ENCODE measurements around the gene FRMD4A. TPM values are rescaled to one million over a fixed set of nuclear protein-coding genes. Genes with fewer than 3 reads are reported as not detected.

The FRMD4A gene
- total RNA-seq, 1 donor from 2014 or later, result 20.2 TPM

DNA sequence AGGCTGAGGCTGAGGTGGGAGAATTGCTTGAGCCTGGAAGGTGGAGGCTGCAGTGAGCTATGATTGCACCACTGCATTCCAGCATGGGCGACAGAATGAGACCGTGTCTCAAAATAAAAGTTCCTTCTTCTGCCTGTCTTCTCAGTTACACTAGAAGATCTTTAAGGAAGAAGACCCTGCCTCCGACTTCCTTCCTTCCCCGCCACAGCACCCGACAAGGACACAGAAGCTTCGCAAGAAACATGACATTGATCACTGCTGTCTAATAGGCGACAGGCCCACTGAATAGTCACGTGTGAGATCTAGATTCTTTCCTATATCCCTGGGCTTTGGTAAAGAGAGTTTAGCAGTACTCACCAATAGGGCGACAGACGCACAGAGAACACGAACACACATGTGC is 625.8 kb downstream of the FRMD4A start:
- no peaks in the 10 kb centered on the region for H3K36me3 ChIP-seq
- Mint-ChIP-seq H3K9me3 (no peaks in the 10 kb centered on the region), H3K4me3 (peak overlapping the region; percentile 88), H3K36me3 (peaks cover 32% of the 10 kb centered on the region), H3K27me3 (ENCODE audit: insufficient read depth, low read depth) (peaks cover 2% of the 10 kb centered on the region), H3K27ac (peak overlapping the region; percentile 51), H3K4me1 (peaks cover 78% of the 10 kb centered on the region)
- H3K79me2 ChIP-seq (ENCODE audit: low read depth), result peaks cover 6% of the 10 kb centered on the region
- no peaks in the 10 kb centered on the region for H4K20me1 ChIP-seq (ENCODE audit: low read depth)
- H3K27me3 ChIP-seq, result no peaks in the 10 kb centered on the region
- TF ChIP-seq EZH2 (IDR thresholded peaks at IDR 0.05) (no peak), EZH2phosphoT487 (IDR thresholded peaks at IDR 0.05) (no peak)
- TF ChIP-seq, protein P1, sequence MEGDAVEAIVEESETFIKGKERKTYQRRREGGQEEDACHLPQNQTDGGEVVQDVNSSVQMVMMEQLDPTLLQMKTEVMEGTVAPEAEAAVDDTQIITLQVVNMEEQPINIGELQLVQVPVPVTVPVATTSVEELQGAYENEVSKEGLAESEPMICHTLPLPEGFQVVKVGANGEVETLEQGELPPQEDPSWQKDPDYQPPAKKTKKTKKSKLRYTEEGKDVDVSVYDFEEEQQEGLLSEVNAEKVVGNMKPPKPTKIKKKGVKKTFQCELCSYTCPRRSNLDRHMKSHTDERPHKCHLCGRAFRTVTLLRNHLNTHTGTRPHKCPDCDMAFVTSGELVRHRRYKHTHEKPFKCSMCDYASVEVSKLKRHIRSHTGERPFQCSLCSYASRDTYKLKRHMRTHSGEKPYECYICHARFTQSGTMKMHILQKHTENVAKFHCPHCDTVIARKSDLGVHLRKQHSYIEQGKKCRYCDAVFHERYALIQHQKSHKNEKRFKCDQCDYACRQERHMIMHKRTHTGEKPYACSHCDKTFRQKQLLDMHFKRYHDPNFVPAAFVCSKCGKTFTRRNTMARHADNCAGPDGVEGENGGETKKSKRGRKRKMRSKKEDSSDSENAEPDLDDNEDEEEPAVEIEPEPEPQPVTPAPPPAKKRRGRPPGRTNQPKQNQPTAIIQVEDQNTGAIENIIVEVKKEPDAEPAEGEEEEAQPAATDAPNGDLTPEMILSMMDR (IDR thresholded peaks at IDR 0.05), result no peak
- no peak overlapping the region for H3K9ac ChIP-seq
- DNase-seq (ENCODE audit: low spot score), result no peak
- no peak overlapping the region for H3K4me2 ChIP-seq
- peaks cover 52% of the 10 kb centered on the region for H3K4me1 ChIP-seq
- H3K9me3 ChIP-seq (ENCODE audit: low read depth), result no peaks in the 10 kb centered on the region
- no peak overlapping the region for H3K27ac ChIP-seq
- peaks cover 29% of the 10 kb centered on the region for H3F3A ChIP-seq (ENCODE audit: low read depth)
- H3K4me3 ChIP-seq, result no peak overlapping the region
- H2AFZ ChIP-seq (replicated peaks), result no peak overlapping the region

DNA sequence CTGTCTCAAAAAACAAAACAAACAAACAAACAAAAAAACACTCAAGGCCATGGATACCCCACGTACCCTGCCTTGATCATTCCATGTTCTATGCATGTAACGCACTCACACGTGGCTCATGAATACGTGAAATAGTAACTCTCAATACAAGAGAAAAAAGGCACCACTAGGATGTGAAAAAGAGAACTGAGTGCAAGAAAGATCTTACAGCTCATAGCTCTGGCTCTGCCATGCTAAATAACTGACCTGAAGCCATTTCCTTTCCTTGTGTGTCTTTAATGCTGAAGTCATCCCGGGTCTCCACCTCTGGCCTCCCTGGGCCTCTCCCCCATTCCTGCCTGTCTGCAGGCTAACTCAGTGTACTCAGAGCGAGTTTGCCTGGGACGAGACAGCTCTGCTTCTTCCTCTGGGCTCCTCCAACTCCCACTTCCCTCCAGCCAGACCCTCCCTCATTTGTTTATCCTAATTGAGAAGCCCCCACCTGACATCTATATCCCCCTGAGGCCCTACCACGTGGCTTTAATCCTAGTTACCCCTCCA is 626.7 kb downstream of the FRMD4A start:
- TF ChIP-seq, protein P1 (IDR thresholded peaks at IDR 0.05), result no peak
- no peak for TF ChIP-seq EZH2 (IDR thresholded peaks at IDR 0.05)
- peak overlapping the region; percentile 57 for H3K27ac Mint-ChIP-seq
- H3K4me3 Mint-ChIP-seq, result peak overlapping the region; percentile 88
- H3K27me3 Mint-ChIP-seq (ENCODE audit: insufficient read depth, low read depth), result peaks cover 2% of the 10 kb centered on the region
- H3K36me3 Mint-ChIP-seq, result peaks cover 38% of the 10 kb centered on the region
- Histone ChIP-seq H4K20me1 (ENCODE audit: low read depth) (no peaks in the 10 kb centered on the region), H3K27ac (no peak overlapping the region), H3K9me3 (ENCODE audit: low read depth) (no peaks in the 10 kb centered on the region), H3K4me2 (no peak overlapping the region), H3K27me3 (no peaks in the 10 kb centered on the region), H2AFZ (replicated peaks) (no peak overlapping the region), H3K4me3 (no peak overlapping the region), H3K4me1 (peaks cover 44% of the 10 kb centered on the region), H3K9ac (no peak overlapping the region), H3F3A (ENCODE audit: low read depth) (peaks cover 24% of the 10 kb centered on the region), H3K79me2 (ENCODE audit: low read depth) (peaks cover 6% of the 10 kb centered on the region), H3K36me3 (no peaks in the 10 kb centered on the region)
- no peaks in the 10 kb centered on the region for H3K9me3 Mint-ChIP-seq
- peaks cover 69% of the 10 kb centered on the region for H3K4me1 Mint-ChIP-seq
- no peak for DNase-seq (ENCODE audit: low spot score)

DNA sequence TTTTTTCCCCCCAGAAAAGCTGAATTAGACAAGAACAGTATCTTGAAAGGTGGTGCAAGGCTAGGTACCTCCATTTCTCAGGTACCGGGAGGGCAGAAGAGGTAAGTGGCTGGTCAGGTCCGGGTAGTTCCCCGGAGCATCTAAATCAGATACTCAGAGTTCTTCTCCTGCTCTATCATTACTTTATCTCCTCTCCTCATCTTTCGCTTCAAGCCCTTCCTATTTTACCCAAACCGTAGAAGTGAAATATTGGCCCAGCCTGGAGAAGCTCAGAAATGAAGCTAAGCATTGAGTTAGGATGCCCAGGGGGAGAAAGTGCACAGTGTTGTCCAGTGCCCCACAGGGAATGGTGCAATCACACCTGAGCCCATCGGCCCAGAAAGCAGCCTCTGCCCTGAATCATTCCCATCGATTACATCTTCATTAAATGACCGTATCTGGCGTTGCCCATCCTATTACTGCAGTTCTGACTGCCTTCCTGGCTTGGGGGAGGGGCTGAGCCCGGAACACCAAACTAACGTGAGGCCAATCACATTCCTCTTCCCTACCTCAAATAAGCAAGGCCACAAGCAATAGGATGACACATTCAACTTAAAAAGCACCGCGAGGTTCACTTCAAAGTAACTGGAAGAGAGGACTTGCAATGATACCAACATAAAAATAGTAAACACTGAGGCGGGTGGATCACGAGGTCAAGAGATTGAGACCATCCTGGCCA is 627.5 kb downstream of the FRMD4A start:
- TF ChIP-seq, protein P1 (IDR thresholded peaks at IDR 0.05), result no peak
- TF ChIP-seq EZH2phosphoT487 (IDR thresholded peaks at IDR 0.05), result no peak
- H3F3A ChIP-seq (ENCODE audit: low read depth), result peaks cover 16% of the 10 kb centered on the region
- Mint-ChIP-seq H3K36me3 (peaks cover 38% of the 10 kb centered on the region), H3K27ac (peak overlapping the region; percentile 87), H3K9me3 (no peaks in the 10 kb centered on the region), H3K4me1 (peaks cover 61% of the 10 kb centered on the region), H3K27me3 (ENCODE audit: insufficient read depth, low read depth) (peaks cover 2% of the 10 kb centered on the region), H3K4me3 (no peak overlapping the region)
- no peak overlapping the region for H3K27ac ChIP-seq
- H3K79me2 ChIP-seq (ENCODE audit: low read depth), result peaks cover 6% of the 10 kb centered on the region
- no peak overlapping the region for H3K9ac ChIP-seq
- H3K27me3 ChIP-seq, result no peaks in the 10 kb centered on the region
- no peaks in the 10 kb centered on the region for H3K36me3 ChIP-seq
- H3K4me1 ChIP-seq, result peaks cover 35% of the 10 kb centered on the region
- no peak overlapping the region for H2AFZ ChIP-seq (replicated peaks)
- H3K9me3 ChIP-seq (ENCODE audit: low read depth), result no peaks in the 10 kb centered on the region
- no peaks in the 10 kb centered on the region for H4K20me1 ChIP-seq (ENCODE audit: low read depth)
- H3K4me3 ChIP-seq, result no peak overlapping the region
- no peak overlapping the region for H3K4me2 ChIP-seq
- no peak for DNase-seq (ENCODE audit: low spot score)

Data from neural progenitor cell (in vitro differentiated cells).